DMS153 treated with DMSO at 0.1 percent for 48 hours (cell line): ENCODE data around the gene CGB5.
A peak's percentile ranks its signal among the peaks of the same experiment; 100 is the strongest.
"Not testable (repeated sequence)": the region's sequence is repeated elsewhere in the genome, so short reads cannot be mapped to it uniquely, and the experiment has no call there.

ENCODE experiments used
- DNase-seq: peaks from one replicate; lab custom pipeline; 2025; ENCODE audit not compliant: unreplicated experiment; lab: John Stamatoyannopoulos, UW

The CGB5 gene

DNA sequence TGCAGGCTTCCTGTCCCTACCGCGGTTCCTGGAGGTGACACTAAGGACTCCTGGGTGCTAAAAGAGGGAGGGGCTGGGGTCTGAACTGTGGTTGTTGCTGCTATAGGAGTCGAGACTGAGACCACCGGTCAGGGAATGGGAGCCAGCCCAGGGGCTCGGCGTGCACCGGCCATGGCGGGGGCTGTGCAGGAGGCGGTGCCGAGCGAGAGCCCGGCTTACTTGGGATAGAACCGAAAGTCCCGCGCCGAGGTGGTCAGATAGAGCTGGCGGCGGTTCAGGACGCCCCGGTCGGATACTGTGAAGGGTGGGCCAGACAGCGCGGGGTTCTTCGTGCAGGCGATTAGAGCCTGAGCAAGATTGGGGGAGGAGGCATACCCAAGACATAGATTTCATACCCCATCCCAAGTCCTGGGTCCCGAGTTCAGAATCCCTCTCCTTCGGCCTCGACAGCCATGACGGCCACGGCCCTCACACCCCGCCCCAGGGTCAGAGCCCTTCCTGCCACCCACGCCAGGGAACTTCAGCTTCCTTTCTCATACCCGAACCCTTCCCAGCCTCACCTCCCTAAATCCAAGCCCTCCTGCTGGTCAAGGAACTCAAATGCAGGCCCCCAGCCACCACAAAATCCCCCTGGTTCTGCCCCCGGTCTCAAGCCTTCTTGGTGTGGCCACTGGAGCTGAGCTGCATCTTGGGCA is 13.4 kb downstream of the CGB5 start:
- not testable (repeated sequence) for DNase-seq

DNA sequence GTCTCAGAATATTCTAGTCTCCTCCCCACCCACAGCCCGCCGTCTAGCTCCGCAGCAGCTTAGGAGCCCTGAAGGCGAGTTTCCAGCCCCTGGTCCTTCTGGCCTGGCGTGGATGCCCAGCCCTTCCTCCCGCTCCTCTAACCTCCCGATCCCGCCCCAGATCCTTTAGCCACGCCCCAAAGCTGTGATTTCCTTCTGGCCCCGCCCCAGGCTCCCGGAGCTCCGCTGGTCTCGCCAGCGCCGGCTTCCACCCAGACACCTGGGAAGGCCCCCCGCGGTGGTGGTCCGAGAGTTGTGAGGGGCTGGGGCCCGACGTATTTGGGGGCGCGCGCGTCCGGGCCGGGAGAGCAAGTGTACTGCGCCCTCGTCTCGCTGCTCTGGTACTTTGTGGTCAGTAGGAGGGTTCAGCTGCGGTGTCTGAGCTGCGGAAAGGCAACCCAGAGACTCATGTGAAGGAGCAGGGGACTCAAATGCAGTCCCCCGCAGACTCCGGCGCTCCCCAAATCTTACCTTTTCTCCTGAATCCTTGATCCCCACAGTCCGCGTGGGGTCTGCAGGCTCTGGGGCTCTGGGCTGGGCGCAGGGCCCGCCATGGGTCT is 14.1 kb downstream of the CGB5 start, which contains the start of gene CGB7:
Gene CGB7 (minus strand): TSS at position 114 of the 599 bp plus-strand sequence. CDS start 2,374 bp downstream, outside the sequence.
- DNase-seq, result peak; percentile 15

DNA sequence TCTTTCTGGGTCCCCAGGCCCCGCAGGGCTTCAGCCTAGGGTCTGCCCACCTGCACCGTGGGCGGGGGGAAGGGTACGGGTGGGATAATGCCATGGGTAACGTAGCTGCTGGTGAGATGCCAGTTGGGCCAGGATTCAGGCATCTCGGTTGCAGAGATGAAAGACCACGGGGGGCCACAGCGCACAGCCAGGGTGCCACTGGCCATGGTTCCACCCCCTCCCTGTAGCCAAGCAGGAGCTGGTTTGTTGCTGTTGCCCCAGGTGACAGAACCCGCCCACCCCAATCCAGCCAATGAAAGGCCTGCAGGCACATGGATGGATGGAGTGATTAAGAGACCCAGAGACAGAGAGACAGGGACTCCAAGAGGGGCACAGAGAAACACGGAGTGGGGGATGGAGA is 14.9 kb downstream of the CGB5 start:
- DNase-seq, result no peak

DNA sequence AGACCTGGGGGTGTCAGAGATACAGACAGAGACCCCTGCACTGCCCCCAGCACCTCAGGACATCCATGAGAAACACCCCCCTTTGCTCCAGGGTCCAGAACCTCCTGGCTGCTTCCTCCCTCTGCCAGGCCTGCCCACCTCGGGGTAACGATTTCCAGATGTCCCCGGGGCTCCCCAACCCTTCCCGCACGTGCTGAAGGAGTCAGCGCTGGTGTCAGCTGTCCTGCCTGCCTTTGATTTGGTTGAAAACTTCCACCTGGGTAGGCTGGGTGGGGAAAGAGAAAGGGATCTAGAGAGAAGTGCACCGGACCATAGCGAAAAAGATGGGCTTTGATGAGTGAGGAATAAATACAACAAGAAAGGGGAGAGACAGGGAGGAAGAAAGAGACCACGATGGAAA is 15.4 kb downstream of the CGB5 start:
- no peak for DNase-seq

DNA sequence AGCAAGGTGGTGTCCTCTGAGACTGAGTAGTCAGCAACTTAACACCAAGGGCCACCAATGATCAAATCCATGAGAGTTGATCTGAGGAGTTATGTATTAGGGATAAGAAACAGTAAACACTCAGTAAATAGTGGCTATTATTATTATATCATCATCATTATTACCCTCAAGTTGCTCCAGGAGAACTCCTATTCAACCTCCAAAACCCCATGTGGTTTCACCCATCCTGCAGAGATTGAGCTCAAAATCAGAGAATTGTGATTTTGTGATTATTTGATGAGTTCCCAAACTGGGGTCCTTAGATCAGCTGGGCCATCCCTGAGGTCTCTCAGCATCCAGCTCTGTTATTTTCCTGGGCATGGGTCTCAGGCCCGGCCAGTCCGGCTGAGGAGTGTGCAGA is 17.4 kb downstream of the CGB5 start:
- no peak for DNase-seq

DNA sequence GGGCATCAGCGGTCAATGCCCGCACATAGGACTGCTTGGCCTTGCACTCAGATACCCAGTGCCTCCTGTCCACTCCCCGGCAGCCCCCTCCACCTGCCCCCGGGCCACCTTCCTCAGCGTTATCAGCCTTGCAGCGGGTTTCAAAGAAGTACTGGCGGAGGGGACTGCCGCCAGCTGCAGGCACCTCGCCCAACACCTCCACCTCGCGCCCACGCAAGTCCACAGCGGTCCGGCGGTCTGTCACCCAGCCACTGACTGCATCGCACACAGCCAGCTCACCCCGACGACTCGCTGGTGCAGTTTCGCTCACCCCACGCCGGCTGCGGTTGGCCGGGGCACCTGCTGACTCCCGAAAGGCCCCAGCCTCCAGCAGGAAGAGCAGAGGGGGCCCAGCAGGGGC is 17.8 kb downstream of the CGB5 start:
- no peak for DNase-seq

DNA sequence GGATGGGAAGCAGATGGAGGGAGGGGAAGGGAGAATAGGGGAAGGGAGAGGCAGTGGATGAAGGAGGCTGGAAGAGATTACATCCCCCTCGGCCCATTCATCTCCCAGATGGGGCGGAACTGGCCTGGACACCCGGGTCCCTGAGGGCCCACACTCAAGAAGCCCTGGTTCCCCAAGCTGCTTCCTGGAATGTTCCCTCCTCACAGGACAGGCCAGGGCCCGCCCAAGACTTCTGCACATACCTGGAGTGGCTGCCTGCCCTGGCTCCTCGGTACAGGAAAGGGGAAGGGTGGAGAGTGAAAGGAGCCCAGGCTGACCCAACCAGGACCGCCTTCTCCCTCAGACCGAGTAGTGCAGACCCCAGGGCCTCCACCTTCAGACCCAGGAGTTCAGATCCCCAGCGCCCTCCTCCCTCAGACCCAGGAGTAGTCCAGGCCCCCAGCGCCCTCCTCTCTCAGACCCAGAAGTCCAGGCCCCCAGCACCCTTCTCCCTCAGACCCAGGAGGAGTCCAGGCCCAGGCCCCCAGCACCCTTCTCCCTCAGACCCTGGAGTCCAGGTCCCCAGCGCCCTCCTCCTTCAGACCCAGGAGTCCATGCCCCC is 20.5 kb downstream of the CGB5 start:
- no peak for DNase-seq

DNA sequence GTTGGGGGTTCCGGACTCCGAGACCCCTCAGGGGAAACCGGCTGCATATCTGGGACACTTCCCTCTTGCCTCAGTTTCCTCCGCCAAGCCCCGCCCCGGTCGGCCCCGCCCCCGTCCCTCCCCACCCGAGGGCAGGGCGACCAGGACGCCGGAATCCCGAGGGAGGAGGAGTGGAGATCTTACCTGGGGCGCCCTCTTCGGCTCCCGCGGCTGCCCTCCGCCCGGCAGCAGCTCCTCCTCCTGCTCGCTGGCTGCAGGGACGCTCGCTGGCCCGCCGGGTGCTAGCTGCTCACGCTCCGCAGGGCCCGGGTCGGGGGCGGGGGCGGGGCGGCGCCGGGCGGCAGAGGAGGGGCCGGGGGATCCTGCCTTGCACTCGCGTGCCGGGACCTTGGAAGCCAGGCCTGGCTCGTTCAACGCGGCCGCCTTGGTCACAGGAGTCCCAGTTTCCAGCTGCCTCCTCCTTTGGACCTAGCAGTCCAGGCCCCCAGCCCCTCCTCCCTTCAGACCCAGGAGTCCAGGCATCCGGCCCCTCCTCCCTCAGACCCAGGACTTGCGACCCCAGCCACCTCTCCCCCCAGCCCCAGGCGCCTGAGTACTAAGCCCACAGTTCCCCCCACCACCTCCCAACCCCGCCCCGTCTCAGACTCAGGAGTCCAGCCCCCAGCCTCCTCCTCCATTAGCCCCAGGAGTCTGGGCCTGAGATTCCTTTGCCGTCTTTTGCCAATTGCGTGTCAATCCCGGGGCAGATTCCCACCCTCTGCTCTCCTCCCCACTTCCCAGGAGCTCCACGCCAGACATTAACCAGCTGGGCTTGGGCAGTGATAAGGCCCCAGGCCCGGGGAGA is 21.3 kb downstream of the CGB5 start, which contains the start of gene NTF4:
Gene NTF4 (minus strand): TSS at position 51 of the 844 bp plus-strand sequence. CDS start 2,821 bp downstream, outside the sequence.
- DNase-seq, result no peak

DNA sequence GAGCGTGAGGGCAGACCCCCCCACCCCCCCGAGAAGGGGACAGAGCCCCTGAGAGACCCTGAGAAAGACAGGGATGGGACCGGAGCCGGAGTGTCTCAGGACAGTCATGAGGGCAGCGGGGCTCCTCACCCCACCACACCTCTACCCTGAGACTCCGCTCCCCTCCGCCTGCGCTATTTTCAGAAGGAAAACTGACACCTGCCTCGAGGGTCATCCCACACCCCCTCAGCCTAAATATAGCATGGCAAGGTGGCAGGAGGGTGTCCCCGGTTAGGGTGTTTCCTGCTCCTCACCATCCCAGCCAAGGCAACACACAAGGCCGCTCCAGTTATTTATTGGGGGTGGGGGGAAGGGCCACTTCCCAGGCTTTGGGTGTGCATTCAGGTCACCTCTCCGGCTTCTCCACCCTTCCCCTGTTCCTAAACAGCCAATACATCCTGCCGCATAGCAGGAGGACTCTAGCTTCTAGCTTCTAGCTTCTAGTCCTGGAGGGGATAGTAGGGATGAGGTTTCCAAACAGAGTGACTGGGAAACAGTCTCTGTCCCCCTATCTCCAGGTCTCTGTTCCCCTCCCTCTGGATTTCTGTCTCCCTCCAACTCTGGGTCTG is 22.4 kb downstream of the CGB5 start:
- no peak for DNase-seq

DNA sequence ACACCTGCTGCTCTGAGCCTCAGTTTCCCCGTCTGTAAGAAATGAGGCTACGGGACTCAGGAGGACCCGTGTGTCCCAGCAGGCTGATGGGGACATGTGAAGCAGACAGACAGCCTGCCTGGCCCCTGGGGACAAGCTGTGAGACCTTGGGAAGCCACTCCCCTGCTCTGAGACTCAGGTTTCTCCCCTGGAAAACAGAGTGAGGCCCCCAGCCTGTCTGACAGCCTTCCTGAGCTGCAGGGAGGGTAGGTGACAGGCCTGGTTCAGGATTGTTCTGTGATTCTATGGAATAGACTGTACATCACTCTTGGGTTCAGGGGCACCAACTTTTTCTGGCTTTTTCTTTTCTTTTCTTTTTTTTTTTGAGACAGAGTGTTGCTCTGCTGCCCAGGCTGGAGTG is 23.9 kb downstream of the CGB5 start:
- no peak for DNase-seq

DNA sequence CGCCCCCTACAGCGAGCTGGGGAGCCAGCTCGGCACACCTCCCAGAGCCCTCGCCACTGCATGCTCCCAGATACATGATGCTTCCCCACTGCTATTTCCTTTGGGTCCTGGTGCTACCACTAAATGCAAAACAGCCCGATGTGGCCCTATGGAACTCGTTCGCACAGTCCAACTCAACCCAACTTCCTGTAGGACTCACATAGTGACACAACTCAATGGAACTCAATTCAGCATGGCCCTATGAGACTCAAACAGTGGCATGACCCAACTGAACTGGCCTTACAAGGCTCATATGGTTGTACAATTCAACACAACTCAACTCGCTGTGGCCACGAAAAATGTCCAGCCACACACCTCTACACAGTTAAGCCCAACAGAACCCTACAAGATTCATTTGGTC is 25.4 kb downstream of the CGB5 start:
- no peak for DNase-seq

DNA sequence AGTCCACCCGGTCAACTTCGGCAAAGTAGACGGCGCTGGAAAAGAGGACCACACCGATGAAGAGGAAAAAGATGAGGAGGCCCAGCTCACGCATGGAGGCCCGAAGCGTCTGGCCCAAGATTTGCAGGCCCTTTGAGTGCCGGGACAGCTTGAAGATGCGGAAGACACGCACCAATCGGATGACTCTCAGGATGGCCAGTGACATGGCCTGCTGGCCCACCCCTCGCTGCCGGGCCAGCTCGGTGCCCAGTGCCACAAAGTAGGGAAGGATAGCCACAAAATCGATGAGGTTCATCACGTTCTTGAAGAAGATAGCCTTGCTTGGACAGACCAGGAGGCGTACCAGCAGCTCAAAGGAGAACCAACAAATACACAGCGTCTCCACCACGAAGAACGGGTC is 26.8 kb downstream of the CGB5 start:
- DNase-seq, result no peak

DNA sequence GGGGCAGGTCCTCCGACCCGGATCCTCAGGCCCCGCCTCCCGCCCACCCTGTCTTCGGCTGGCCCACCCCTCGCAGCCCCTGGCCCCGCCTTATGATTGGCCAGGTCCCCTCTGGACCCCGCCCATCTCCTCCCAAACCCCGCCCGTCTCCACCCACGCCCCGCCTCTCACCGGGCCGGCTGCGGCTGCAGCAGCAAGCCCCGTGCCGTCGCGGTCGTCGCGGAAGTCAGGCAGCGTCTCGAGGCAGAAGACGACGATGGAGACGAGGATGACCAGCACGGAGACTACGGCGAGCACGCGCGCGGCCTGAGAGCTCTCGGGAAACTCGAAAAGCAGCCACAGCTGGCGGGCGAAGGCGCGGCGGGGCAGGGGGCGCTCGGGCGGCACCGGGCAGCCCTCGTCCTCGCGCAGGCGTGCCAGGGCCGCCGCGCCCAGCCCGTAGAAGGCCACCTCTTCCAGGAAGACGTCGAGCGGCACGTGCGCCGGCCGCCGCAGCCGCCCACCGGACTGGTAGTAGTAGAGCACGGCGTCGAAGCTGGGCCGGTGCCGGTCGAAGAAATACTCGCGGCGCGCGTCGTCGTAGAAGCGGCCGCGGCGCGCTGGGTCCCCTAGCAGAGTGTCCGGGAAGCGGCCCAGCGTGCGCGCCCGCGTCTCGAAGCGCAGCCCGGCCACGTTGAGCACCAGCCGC is 28.4 kb downstream of the CGB5 start:
- DNase-seq, result no peak

DNA sequence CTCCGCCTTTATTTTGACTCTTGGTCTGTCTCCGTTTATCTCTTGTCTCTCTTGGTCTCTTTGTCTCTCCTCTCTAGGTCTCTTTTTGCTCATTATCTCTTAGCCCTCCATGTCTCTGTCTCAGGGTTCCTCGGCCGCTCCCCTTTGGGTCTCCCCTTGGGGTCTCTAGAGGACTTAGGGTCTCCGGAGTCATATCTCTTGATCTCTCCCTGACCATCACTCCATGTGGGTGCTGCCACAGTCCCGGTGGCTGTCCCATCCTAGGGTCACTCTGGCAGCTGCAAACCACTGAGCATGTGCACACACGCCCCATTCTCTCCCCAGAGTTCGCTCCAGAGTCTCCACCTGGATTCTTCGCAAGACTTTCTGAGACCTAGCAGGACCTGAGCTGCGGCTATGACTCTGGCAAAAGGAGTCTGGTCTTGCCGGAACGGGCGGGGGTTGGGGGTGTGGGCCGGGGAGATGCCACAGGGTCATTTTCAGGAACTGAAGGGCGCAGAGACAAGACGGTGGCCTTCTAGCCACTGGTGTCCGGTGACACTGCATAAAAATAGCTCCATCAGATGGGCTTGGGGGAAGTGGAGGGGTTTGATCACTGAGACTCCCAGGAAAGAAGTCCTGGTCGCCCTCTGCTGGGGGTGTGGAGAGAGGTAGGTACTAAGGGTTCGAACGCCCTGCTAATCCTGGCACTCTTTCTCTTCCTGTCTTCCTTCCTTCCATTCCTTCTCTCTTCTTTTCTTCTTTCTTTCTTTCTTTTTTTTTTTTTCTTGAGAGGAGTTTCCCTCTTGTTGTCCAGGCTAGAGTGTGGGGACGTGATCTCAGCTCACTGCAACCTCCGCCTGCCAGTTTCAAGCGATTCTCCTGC is 30.1 kb downstream of the CGB5 start:
- DNase-seq, result no peak

DNA sequence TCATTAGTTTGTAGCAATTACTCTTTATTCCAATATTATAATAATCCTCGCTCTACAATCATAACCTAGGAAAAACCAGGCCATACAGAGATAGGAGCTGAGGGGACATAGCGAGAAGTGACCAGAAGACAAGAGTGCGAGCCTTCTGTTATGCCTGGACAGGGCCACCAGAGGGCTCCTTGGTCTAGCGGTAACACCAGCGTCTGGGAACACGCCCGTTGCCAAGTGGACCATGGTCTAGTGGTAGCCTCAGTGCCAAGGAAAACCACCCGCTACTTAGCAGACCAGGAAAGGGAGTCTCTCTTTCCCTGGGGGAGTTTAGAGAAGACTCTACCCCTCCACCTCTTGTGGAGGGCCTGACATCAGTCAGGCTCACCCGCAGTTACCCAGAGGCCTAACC is 31.2 kb downstream of the CGB5 start:
- DNase-seq, result peak; percentile 14

DNA sequence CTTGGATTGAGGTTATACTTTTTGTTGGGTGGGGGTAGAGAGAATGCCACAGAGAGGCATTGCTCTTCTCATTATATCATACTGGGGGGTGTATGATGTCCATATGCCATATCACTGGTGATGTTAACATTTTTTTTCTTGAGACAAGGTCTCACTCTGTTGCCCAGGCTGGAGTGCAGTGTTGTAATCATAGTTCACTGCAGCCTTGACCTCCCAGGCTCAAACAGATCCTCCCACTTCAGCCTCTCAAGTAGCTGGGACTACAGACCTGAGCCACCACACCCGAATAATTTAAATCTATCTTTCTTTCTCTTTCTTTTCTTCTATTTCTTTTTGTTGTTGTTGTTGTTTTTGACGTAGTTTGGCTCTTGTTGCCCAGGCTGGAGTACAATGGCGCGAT is 36.7 kb downstream of the CGB5 start:
- DNase-seq, result no peak

DNA sequence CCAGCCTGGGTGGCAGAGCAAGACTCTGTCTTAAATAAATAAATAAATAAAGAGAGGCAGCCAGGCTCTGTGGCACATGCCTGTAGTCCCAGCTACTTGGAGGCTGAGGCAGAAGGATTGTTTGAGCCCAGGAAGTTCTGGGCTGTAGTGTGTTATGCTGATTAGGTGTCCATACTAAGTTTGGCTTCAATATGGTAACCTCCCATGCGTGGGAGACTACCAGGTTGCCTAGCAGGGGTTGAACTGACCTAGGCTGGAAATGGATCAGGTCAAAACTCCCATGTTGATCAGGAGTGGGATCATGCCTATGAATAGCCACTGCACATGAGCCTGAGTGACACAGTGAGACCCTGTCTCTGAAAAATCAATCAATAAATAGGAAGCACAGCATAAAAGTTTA is 37.6 kb downstream of the CGB5 start:
- DNase-seq, result no peak

DNA sequence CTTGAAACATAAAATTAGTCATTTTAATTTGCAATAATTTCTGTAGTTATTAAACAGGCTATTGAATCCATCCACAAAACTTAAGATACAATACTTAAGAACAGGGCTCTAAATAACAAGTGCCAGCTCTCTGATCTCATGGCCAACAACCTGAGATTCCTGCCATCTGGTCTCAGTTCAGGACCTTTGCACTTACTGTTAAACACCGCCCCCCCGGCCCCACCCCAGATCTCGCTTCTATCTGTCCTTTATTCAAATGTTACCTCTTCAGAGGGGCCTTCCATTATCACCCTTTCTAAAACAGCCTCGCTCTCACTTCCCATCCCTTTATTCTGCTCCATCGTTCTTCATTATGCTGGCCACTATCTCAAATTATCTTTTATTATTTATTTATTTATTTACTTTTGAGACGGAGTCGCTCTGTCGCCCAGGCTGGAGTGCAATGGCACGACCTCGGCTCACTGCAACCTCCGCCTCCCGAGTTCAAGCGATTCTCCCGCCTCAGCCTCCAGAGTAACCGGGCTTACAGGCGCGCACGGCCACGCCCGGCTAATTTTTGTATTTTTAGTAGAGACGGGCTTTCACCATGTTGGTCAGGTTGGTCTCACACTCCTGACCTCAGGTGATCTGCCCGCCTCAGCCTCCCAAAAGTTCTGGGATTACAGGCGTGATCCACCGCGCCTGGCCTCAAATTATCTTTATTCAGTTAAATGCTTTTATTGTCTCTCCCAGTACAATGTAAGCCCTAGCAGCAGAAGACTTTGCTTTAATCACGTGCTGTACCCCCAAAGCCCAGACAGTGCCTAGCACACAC is 40.8 kb downstream of the CGB5 start:
- no peak for DNase-seq
